Heart left ventricle (tissue), 16 donors: ENCODE measurements around the gene ZBTB40. TPM values are rescaled to one million over a fixed set of nuclear protein-coding genes. Genes with fewer than 3 reads are reported as not detected.

Experiments used
- ATAC-seq, 4 donors: fragments of 200-7000 bp; cut with Tn5 transposase; one replicate each; pipeline ENCODE4 v1.9.1; 2020 to 2022; ENCODE audit warnings: moderate library complexity in 4 of 4, mild to moderate bottlenecking in 3 of 4, moderate number of reproducible peaks in 1 of 4
- DNase-seq, 5 donors: peaks; one replicate each; pipeline ENCODE4 v3.0.0-alpha.2; 2020
- H3K27ac ChIP-seq, 12 donors: fragments of 200-600 bp; sonication (generic) in 4 of 12; one replicate each; pipeline versions ENCODE4 v1.5.0 to v1.8.0; 2016 to 2022; ENCODE audit warnings: mild to moderate bottlenecking in 2 of 12
- H3K27me3 ChIP-seq, 9 donors: fragments of 200-600 bp; sonication (generic) in 2 of 9; one replicate each; pipeline versions ENCODE4 v1.5.1 to v1.8.0; 2016 to 2022; ENCODE audit warnings: mild to moderate bottlenecking in 3 of 9
- H3K36me3 ChIP-seq, 9 donors: fragments of 200-600 bp; sonication (generic) in 2 of 9; one replicate each; pipeline versions ENCODE4 v1.5.0 to v1.8.0; 2018 to 2022; ENCODE audit warnings: mild to moderate bottlenecking in 2 of 9
- H3K4me1 ChIP-seq, 12 donors: fragments of 200-600 bp; sonication (generic) in 4 of 12; one replicate each; pipeline versions ENCODE4 v1.5.0 to v1.8.0; 2016 to 2022; ENCODE audit warnings: mild to moderate bottlenecking in 3 of 12
- H3K4me3 ChIP-seq, 12 donors: fragments of 200-600 bp; sonication (generic) in 4 of 12; one replicate each; pipeline versions ENCODE4 v1.5.0 to v1.8.0; 2017 to 2022; ENCODE audit warnings: mild to moderate bottlenecking in 9 of 12, moderate library complexity in 4 of 12
- H3K9me3 ChIP-seq, 12 donors: fragments of 200-600 bp; sonication (generic) in 4 of 12; one replicate each; pipeline versions ENCODE4 v1.5.0 to v1.8.0; 2016 to 2022; ENCODE audit warnings: mild to moderate bottlenecking in 1 of 12
- CTCF ChIP-seq, 12 donors: fragments of 200-600 bp; sonication (generic) in 4 of 12; IDR thresholded peaks; one replicate each; pipeline versions ENCODE4 v1.5.0 to v1.8.0; 2018 to 2022; ENCODE audit warnings: antibody characterized with exemption in 12 of 12, mild to moderate bottlenecking in 5 of 12
- POLR2A ChIP-seq, 2 donors: fragments of 450-650 bp; IDR thresholded peaks; one replicate each; pipeline ENCODE4 v1.6.1; 2017; ENCODE audit warnings: antibody characterized with exemption in 2 of 2, mild to moderate bottlenecking in 2 of 2, moderate library complexity in 2 of 2
- WGBS, 4 donors: extraction: QIAGEN DNeasy Blood & Tissue Kit in 2 of 4; methylation state at CpG; one replicate each; pipeline versions ENCODE4 v1.1.5 to v1.1.7; 2013 to 2018; 5-methylcytosine and 5-hydroxymethylcytosine counted together
- intact Hi-C, 10 donors: fragments of 100-400 bp; cut with DNase I; formaldehyde crosslinking; loops; one replicate each; pipeline versions ENCODE4 v1.11.1 to v1.14.2; 2022
- polyA plus RNA-seq, 2 donors: library from polyadenylated mRNA; stranded (reverse); fragments of 200-250 nt; gene quantifications; one replicate each; pipeline ENCODE4 v1.2.3, GENCODE V29; 2013
- total RNA-seq, 9 donors: library from RNA; depleted of rRNA in 2 of 9; stranded (reverse); fragments of >200 nt in 2 of 9; fragmentation: NEBNext Ultra II Directional in 3 of 9; extraction: Animal tissue kit (Norgen Biotek cat#: 25700) in 3 of 9; gene quantifications; one replicate each; pipeline versions ENCODE4 v1.1.0 to v1.2.4, GENCODE V29; 2016 to 2023
- donor health status: ischemic (EF 13 %, LVEDD 7.1; RV severe dilation, severe dysfunction).
- donor health status: healthy with polysubstance abuse.
- donor health status: DM: no; HTN: yes; CAD: no.
- donor health status: DM: no; HTN: no; CAD: no.
- donor health status: ischemic (EF 25% LVEDD 6.9; RV normal size, moderate dysfunction).
- donor health status: ischemic (EF 25% LVEDD 5.7; RV mildly dilated, moderate dysfunction).
- donor health status: healthy.
- donor health status: DM: yes; HTN: yes; CAD: no.
- donor health status: ischemic (EF 35%, LVEDD 5.7; RV mildly dilated, moderate dysfunction).
- donor health status: nonischemic (EF 11% LVEDD 7.7; RV severe dilation, severe dysfunction).
- donor health status: DM: yes; HTN: yes; CAD: no.
- donor health status: PGD.
- donor health status: ischemic (EF 29% LVEDD 5.4; RV normal size, mild dysfunction).
- donor health status: nonischemic (EF 23%, LVEDD 6.1; RV moderate dilation, normal function).

The ZBTB40 gene
- total and polyA plus RNA-seq, 11 donors, result 4.6 to 17.7 (median 15.1) TPM

- TF ChIP-seq CTCF (IDR thresholded peaks at IDR 0.05) (no peak), POLR2A (IDR thresholded peaks at IDR 0.05) (no peak)
- DNase-seq, result no peak
- Histone ChIP-seq H3K4me1 (peaks cover 0 to 30% (median 6%) of the 10 kb centered on the region in 12 donors), H3K4me3 (no peak overlapping the region), H3K36me3 (no peaks in the 10 kb centered on the region), H3K9me3 (peaks cover 0 to 10% (median 0%) of the 10 kb centered on the region in 12 donors), H3K27me3 (no peaks in the 10 kb centered on the region), H3K27ac (no peak overlapping the region)
- ATAC-seq, result peak in 3 of 4 donors; percentile 13 to 41 (median 37)
- intact Hi-C loops, result no loop called here
- WGBS, 4 donors, result 64 to 90% (median 80%) methylated on average over 7 to 9 of the region's 9 CpGs
Measured at GRCh38 chr1:22465015-22465565, 13.4 kb downstream of the ZBTB40 start.

GRCh38 chr1:22465671-22466070 lies 14.0 kb downstream of the ZBTB40 start:
- 61 to 74% (median 71%) methylated on average over 2 of the region's 2 CpGs for WGBS, 4 donors
- Histone ChIP-seq H3K4me1 (peaks cover 0 to 32% (median 10%) of the 10 kb centered on the region in 12 donors), H3K36me3 (no peaks in the 10 kb centered on the region), H3K27me3 (no peaks in the 10 kb centered on the region), H3K9me3 (peaks cover 0 to 10% (median 0%) of the 10 kb centered on the region in 12 donors), H3K4me3 (no peak overlapping the region), H3K27ac (no peak overlapping the region)
- no peak for TF ChIP-seq POLR2A (IDR thresholded peaks at IDR 0.05)
- TF ChIP-seq CTCF (IDR thresholded peaks at IDR 0.05), result no peak
- ATAC-seq (peak in 1 of 4 donors; percentile 14), DNase-seq (no peak)
- intact Hi-C loops, result no loop called here

- ATAC-seq, result no peak
- intact Hi-C loops, result no loop called here
- Histone ChIP-seq H3K4me3 (no peak overlapping the region), H3K4me1 (peaks cover 0 to 60% (median 34%) of the 10 kb centered on the region in 12 donors), H3K9me3 (peaks cover 0 to 4% (median 0%) of the 10 kb centered on the region in 12 donors), H3K27me3 (no peaks in the 10 kb centered on the region), H3K36me3 (no peaks in the 10 kb centered on the region), H3K27ac (peak overlapping the region in 1 of 12 donors; percentile 6)
- DNase-seq, result no peak
- WGBS, 4 donors, result 85 to 93% (median 89%) methylated on average over 4 of the region's 4 CpGs
- TF ChIP-seq CTCF (IDR thresholded peaks at IDR 0.05) (no peak), POLR2A (IDR thresholded peaks at IDR 0.05) (no peak)
Measured at GRCh38 chr1:22470227-22470626, 18.6 kb downstream of the ZBTB40 start.

GRCh38 chr1:22471078-22471477 lies 19.4 kb downstream of the ZBTB40 start:
- Histone ChIP-seq H3K4me1 (peaks cover 0 to 58% (median 34%) of the 10 kb centered on the region in 12 donors), H3K4me3 (no peak overlapping the region), H3K27ac (peak overlapping the region in 3 of 12 donors; percentile 6 to 56 (median 6)), H3K27me3 (no peaks in the 10 kb centered on the region), H3K9me3 (peaks cover 0 to under 1% (median 0%) of the 10 kb centered on the region in 12 donors), H3K36me3 (no peaks in the 10 kb centered on the region)
- DNase-seq, result peak in 4 of 5 donors; percentile 47 to 62 (median 56)
- peak in 3 of 4 donors; percentile 59 to 76 (median 67) for ATAC-seq
- WGBS, 4 donors, result 36 to 42% (median 39%) methylated on average over 2 of the region's 2 CpGs
- intact Hi-C loops, result no loop called here
- no peak for TF ChIP-seq POLR2A (IDR thresholded peaks at IDR 0.05)
- no peak for TF ChIP-seq CTCF (IDR thresholded peaks at IDR 0.05)
